Activated CD4-positive, alpha-beta T cell treated with anti-CD3 and anti-CD28 coated beads, Interleukin-10, Interleukin-2, amounts not matched to agents 100 ng/mL and 50 ng/mL, durations not matched to agents 16 hours and 8 hours (primary cell): ENCODE results near the gene FGD1.
"Not testable (repeated sequence)": the region's sequence is repeated elsewhere in the genome, so short reads cannot be mapped to it uniquely, and the experiment has no call there.

Source experiments
- DNase-seq: peaks from one replicate; pipeline ENCODE4 v3.0.0-alpha.2; 2020

Gene FGD1

GRCh38 chrX:54495814-54496516 lies at the start of gene FGD1:
FGD1 (minus strand) TSS chrX:54496234; CDS start chrX:54495432, 802 bp downstream.
- peak; percentile 10 for DNase-seq

- not testable (repeated sequence) for DNase-seq
Observed at GRCh38 chrX:54542239-54542638, 46.2 kb upstream of the FGD1 start.

GRCh38 chrX:54540289-54540688 lies 44.3 kb upstream of the FGD1 start:
- DNase-seq: no peak

- DNase-seq: no peak
Observed at GRCh38 chrX:54534271-54534670, 38.2 kb upstream of the FGD1 start.

GRCh38 chrX:54530357-54530900 lies 34.4 kb upstream of the FGD1 start:
- DNase-seq: no peak

- DNase-seq: peak; percentile 86
Observed at GRCh38 chrX:54529552-54530356, 33.7 kb upstream of the FGD1 start, which contains the start of gene GNL3L. GNL3L (plus strand) TSS chrX:54530219; CDS start chrX:54532567, 2,348 bp downstream.

GRCh38 chrX:54529151-54529550 lies 33.1 kb upstream of the FGD1 start:
- DNase-seq: no peak

- DNase-seq: no peak
Observed at GRCh38 chrX:54509400-54509799, 13.4 kb upstream of the FGD1 start.

GRCh38 chrX:54496936-54497335 lies 902 bp upstream of the FGD1 start:
- DNase-seq: no peak

GRCh38 chrX:54496517-54496852 lies 451 bp upstream of the FGD1 start:
- DNase-seq: no peak

GRCh38 chrX:54494989-54495813 lies 833 bp downstream of the FGD1 start:
- DNase-seq: no peak

GRCh38 chrX:54494166-54494988 lies 1.7 kb downstream of the FGD1 start:
- no peak for DNase-seq

- DNase-seq: no peak
Observed at GRCh38 chrX:54492340-54492739, 3.7 kb downstream of the FGD1 start.

- not testable (repeated sequence) for DNase-seq
Observed at GRCh38 chrX:54489819-54490218, 6.2 kb downstream of the FGD1 start.

GRCh38 chrX:54484666-54485065 lies 11.4 kb downstream of the FGD1 start:
- DNase-seq: no peak

- DNase-seq: no peak
Observed at GRCh38 chrX:54483946-54484345, 12.1 kb downstream of the FGD1 start.

GRCh38 chrX:54482839-54483593 lies 13.0 kb downstream of the FGD1 start:
- no peak for DNase-seq

GRCh38 chrX:54479136-54480111 lies 16.6 kb downstream of the FGD1 start:
- DNase-seq: no peak

GRCh38 chrX:54473993-54474859 lies 21.8 kb downstream of the FGD1 start:
- DNase-seq: no peak
